ENCODE results near the gene HOXC13. TPM values are rescaled to one million over a fixed set of nuclear protein-coding genes. Genes with fewer than 3 reads are reported as not detected.

Gene HOXC13
- total RNA-seq, 2 experiments from 2014 or later: not detected

DNA sequence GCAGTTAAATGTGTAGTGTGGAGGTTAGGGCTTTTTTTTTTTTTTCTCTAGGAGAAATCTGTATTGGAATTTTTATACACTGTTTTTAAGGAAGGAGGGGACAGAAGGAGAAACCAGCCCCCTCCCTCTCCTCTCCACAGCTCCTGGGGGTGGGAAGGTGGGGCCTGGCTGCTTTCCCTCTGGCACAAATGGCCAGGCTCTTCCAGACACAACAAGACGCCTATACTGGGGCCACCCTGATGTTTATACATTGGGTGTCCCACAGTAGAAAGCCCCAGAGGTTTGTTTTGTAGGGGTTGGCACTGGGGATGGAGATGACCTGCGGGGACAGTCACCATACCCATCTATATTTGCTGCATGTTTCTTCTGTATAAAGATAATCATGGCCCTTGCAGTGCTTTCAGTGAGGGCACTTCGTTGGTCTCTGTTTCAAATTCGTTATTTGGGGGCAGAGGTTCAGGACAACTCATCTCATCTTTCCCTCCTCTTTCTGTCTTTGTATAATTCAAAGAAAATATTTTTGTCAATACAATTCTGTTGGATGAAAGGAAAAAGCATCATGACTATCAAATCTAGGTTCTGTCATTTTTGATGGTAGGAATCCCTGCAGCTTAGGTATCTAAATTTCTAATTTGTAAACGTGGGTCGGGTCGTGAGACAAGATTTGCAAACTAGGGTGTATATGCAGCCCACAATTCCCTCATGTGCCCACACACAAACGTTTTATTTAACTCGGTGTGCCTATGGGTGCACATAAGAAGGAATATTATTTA, 38.4 kb downstream of the HOXC13 start:
- Mint-ChIP-seq H3K27ac (no peak overlapping the region), H3K9me3 (no peaks in the 10 kb centered on the region), H3K27me3 (peaks cover 97% of the 10 kb centered on the region), H3K36me3 (ENCODE audit: low read depth) (peaks cover 4% of the 10 kb centered on the region), H3K4me3 (peak overlapping the region; percentile 26), H3K4me1 (ENCODE audit: low read depth) (peaks cover 34% of the 10 kb centered on the region)
- POLR2A ChIA-PET: no interaction called here
- ATAC-seq (ENCODE audit: poor library complexity) (no peak), DNase-seq (no peak)
- no peak overlapping the region for H3K4me3 ChIP-seq (ENCODE audit: low read length)
- H3K27ac ChIP-seq (ENCODE audit: low read depth in 1 of 2, low read length in 2 of 2): no peak overlapping the region
- CTCF ChIA-PET: interaction anchor here (1.4 kb wide), 1 partner anchor 28 kb away, joined by 3 read pairs; no protein-coding TSS in a partner anchor
- TF ChIP-seq, protein P1, sequence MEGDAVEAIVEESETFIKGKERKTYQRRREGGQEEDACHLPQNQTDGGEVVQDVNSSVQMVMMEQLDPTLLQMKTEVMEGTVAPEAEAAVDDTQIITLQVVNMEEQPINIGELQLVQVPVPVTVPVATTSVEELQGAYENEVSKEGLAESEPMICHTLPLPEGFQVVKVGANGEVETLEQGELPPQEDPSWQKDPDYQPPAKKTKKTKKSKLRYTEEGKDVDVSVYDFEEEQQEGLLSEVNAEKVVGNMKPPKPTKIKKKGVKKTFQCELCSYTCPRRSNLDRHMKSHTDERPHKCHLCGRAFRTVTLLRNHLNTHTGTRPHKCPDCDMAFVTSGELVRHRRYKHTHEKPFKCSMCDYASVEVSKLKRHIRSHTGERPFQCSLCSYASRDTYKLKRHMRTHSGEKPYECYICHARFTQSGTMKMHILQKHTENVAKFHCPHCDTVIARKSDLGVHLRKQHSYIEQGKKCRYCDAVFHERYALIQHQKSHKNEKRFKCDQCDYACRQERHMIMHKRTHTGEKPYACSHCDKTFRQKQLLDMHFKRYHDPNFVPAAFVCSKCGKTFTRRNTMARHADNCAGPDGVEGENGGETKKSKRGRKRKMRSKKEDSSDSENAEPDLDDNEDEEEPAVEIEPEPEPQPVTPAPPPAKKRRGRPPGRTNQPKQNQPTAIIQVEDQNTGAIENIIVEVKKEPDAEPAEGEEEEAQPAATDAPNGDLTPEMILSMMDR (IDR thresholded peaks at IDR 0.05): no peak
- no peaks in the 10 kb centered on the region for H3K36me3 ChIP-seq (ENCODE audit: insufficient read depth, low read length)
- peaks cover 81 to 98% of the 10 kb centered on the region in 2 experiments for H3K27me3 ChIP-seq (ENCODE audit: control insufficient read depth in 1 of 2, insufficient read depth in 2 of 2, low read length in 2 of 2)
- H3K4me1 ChIP-seq (ENCODE audit: insufficient read depth, low read length): peaks cover 39% of the 10 kb centered on the region
- intact Hi-C loops (cut with DNase I, micrococcal nuclease): no loop called here
- H3K9me3 ChIP-seq (ENCODE audit: control insufficient read depth in 1 of 2, insufficient read depth in 1 of 2, low read length in 2 of 2): peaks cover 0 to 49% of the 10 kb centered on the region in 2 experiments

DNA sequence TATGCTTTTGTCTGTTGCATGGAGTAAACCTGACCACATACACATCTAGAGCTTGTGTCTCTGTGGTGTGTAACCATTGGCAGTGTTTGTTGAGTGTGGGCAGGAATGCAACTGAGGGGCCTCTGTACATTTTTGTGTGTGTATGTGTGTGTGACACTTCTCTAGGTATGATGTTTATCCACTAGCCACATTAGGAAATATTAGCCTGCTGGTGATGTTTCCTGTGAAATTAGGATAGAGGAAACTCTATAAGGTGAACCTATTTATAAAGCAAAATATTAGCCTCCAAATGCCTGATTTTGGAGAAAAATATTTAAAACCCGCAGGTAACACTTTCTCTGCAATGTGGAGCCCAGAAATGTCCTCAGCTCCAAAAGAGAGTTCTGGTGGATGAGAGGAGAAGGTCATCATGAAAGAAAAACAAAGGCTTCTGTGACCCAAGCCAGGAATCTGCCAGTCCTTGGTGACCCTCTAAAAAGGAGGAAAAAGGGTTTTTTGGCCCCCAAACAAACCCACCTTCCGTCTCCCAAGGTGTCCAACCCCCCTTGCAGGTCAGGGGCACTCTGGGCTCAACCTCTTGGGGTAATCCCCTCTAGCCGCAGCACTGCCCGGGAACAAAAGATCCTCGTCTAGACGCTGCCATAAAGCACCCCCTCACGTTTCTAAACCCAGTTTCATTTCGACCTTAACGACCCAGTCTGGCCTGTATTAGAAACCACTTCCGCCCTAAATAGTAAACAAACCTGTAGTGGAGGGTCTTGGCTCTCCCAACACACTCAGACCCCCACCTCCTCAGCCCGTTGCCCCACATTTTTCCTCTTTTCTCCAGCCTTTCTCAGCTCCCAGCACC, 39.2 kb downstream of the HOXC13 start:
- H3K27ac ChIP-seq (ENCODE audit: low read depth in 1 of 2, low read length in 2 of 2): no peak overlapping the region
- H3K9me3 ChIP-seq (ENCODE audit: control insufficient read depth in 1 of 2, insufficient read depth in 1 of 2, low read length in 2 of 2): peaks cover 0 to 51% of the 10 kb centered on the region in 2 experiments
- H3K27me3 ChIP-seq (ENCODE audit: control insufficient read depth in 1 of 2, insufficient read depth in 2 of 2, low read length in 2 of 2): peaks cover 81 to 98% of the 10 kb centered on the region in 2 experiments
- no peak overlapping the region for H3K27ac Mint-ChIP-seq
- no peaks in the 10 kb centered on the region for H3K36me3 Mint-ChIP-seq (ENCODE audit: low read depth)
- H3K9me3 Mint-ChIP-seq: no peaks in the 10 kb centered on the region
- ATAC-seq (ENCODE audit: poor library complexity): no peak
- peaks cover 32% of the 10 kb centered on the region for H3K4me1 Mint-ChIP-seq (ENCODE audit: low read depth)
- peaks cover 39% of the 10 kb centered on the region for H3K4me1 ChIP-seq (ENCODE audit: insufficient read depth, low read length)
- no peak for DNase-seq
- H3K4me3 ChIP-seq (ENCODE audit: low read length): no peak overlapping the region
- H3K36me3 ChIP-seq (ENCODE audit: insufficient read depth, low read length): no peaks in the 10 kb centered on the region
- TF ChIP-seq, protein P1 (IDR thresholded peaks at IDR 0.05): no peak
- POLR2A ChIA-PET: no interaction called here
- H3K27me3 Mint-ChIP-seq: peaks cover 97% of the 10 kb centered on the region
- intact Hi-C loops (cut with DNase I, micrococcal nuclease): no loop called here
- CTCF ChIA-PET: interaction anchor here (1.4 kb wide), 1 partner anchor 28 kb away, joined by 3 read pairs; no protein-coding TSS in a partner anchor
- no peak overlapping the region for H3K4me3 Mint-ChIP-seq

DNA sequence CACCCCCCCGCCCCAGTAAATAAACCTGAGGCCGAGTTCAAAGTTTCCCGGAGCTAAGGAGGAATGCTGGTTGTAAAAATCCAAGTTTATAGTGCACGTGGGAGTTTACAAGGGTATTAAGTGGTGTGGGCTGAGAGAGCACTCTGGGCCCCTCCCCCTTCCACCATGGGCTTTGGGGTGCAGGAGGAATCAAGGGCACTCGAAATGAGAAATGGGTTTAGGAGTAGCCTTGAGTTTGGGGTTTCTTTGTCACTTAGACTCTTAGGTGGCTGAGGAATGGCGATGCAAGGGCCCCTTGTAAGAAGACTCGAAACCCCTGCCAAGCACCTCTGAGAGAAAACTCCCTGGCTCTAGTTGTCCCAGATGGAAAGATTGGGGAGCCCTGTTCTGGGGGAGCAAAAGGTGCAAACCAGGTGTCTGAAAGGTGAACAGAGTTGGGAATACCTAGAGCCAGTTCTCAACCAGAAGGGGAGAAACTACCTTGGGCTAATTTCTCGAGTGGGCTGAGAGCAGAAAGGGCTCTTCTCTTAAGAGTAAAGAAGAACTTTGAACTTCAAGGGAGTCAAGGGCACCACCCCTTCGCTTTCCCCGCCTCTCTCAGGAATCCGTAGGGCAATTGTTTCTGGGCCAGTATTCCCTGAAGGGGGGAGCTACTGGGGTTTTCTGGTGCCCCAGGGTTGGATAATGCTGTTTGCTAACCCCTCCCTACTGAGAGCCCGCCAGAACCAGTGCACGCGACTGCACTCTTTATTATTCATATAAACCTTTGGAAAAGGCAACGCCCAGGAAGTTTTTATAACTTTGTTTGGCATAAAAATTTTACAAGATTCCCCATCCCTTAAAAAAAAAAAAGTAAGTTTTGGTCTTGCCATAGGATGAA, 40.1 kb downstream of the HOXC13 start:
- intact Hi-C loops (cut with DNase I, micrococcal nuclease): no loop called here
- Mint-ChIP-seq H3K27ac (no peak overlapping the region), H3K4me1 (ENCODE audit: low read depth) (peaks cover 25% of the 10 kb centered on the region), H3K4me3 (no peak overlapping the region), H3K27me3 (peaks cover 98% of the 10 kb centered on the region), H3K9me3 (no peaks in the 10 kb centered on the region), H3K36me3 (ENCODE audit: low read depth) (no peaks in the 10 kb centered on the region)
- Histone ChIP-seq H3K4me3 (ENCODE audit: low read length) (no peak overlapping the region), H3K27me3 (ENCODE audit: control insufficient read depth in 1 of 2, insufficient read depth in 2 of 2, low read length in 2 of 2) (peaks cover 82 to 98% of the 10 kb centered on the region in 2 experiments), H3K27ac (ENCODE audit: low read depth in 1 of 2, low read length in 2 of 2) (no peak overlapping the region), H3K4me1 (ENCODE audit: insufficient read depth, low read length) (peaks cover 36% of the 10 kb centered on the region), H3K36me3 (ENCODE audit: insufficient read depth, low read length) (no peaks in the 10 kb centered on the region), H3K9me3 (ENCODE audit: control insufficient read depth in 1 of 2, insufficient read depth in 1 of 2, low read length in 2 of 2) (peaks cover 0 to 49% of the 10 kb centered on the region in 2 experiments)
- DNase-seq (no peak), ATAC-seq (ENCODE audit: poor library complexity) (no peak)
- ChIA-PET POLR2A (no interaction called here), CTCF (interaction anchor here (1.0 to 1.4 kb wide), 2 partner anchors 12 to 27 kb away, joined by 3 to 4 read pairs; no protein-coding TSS in a partner anchor)
- TF ChIP-seq, protein P1 (IDR thresholded peaks at IDR 0.05): no peak

All from CD4-positive, alpha-beta T cell (primary cell).